ENCODE data around the gene KRT14. TPM values are rescaled to one million over a fixed set of nuclear protein-coding genes. Genes with fewer than 3 reads are reported as not detected.

The KRT14 gene
- total RNA-seq, 1 experiment from 2014 or later: not detected

GRCh38 chr17:41534899-41535546, 51.7 kb downstream of the KRT14 start:
- no peak for DNase-seq (ENCODE audit: extremely low read depth, low read depth)

DNA sequence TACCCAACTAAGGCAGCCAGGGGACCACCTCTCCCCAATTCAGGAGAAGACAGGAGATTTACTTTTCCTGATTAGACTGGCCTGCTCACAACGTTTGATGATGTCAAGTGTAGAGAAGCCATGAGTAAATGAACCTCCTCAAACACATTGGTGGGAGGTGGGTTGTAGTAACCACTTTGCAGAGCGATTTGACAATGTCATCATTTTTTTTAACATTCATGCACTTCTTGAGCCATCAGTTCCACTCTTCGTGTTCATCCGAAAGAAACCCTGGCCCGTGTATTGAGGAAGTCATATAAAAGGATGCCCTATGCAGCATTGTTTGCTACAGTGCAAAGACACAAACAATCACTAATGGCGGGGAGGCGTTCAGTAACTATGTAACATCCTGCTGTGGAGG, 53.1 kb downstream of the KRT14 start:
- no peak for DNase-seq (ENCODE audit: extremely low read depth, low read depth)

GRCh38 chr17:41532947-41533570, 53.6 kb downstream of the KRT14 start:
- no peak for DNase-seq (ENCODE audit: extremely low read depth, low read depth)

Other genes starting within 250 kb of the KRT14 start
- not detected in 2 replicates for gene KRT33A, start 236.1 kb downstream of the KRT14 start, total RNA-seq (2014; rRNA removed; shearing (Covaris generic))
- gene KRT33B, start 217.1 kb downstream of the KRT14 start, total RNA-seq (2014; rRNA removed; shearing (Covaris generic)): not detected in 2 replicates
- gene KRT34, start 204.6 kb downstream of the KRT14 start, total RNA-seq (2014; rRNA removed; shearing (Covaris generic)): 0.10 TPM in 1 of 2 replicates, not detected in the other
- gene KRT31, start 189.3 kb downstream of the KRT14 start, total RNA-seq (2014; rRNA removed; shearing (Covaris generic)): not detected in 2 replicates
- not detected in 2 replicates for gene KRT37, start 162.3 kb downstream of the KRT14 start, total RNA-seq (2014; rRNA removed; shearing (Covaris generic))
- not detected in 2 replicates for gene KRT38, start 145.9 kb downstream of the KRT14 start, total RNA-seq (2014; rRNA removed; shearing (Covaris generic))
- not detected in 2 replicates for gene KRT32, start 119.5 kb downstream of the KRT14 start, total RNA-seq (2014; rRNA removed; shearing (Covaris generic))
- not detected in 2 replicates for gene KRT35, start 105.7 kb downstream of the KRT14 start, total RNA-seq (2014; rRNA removed; shearing (Covaris generic))
- not detected in 2 replicates for gene KRT36, start 97.0 kb downstream of the KRT14 start, total RNA-seq (2014; rRNA removed; shearing (Covaris generic))
- not detected in 2 replicates for gene KRT13, start 81.3 kb downstream of the KRT14 start, total RNA-seq (2014; rRNA removed; shearing (Covaris generic))
- gene KRT15, start 68.0 kb downstream of the KRT14 start, total RNA-seq (2014; rRNA removed; shearing (Covaris generic)): 3.7 and 6.0 TPM in 2 replicates
- gene KRT19, start 58.6 kb downstream of the KRT14 start, total RNA-seq (2014; rRNA removed; shearing (Covaris generic)): 1,671 and 1,675 TPM in 2 replicates
- not detected in 2 replicates for gene KRT9, start 14.8 kb downstream of the KRT14 start, total RNA-seq (2014; rRNA removed; shearing (Covaris generic))
- not detected in 2 replicates for gene KRT16, start 25.9 kb upstream of the KRT14 start, total RNA-seq (2014; rRNA removed; shearing (Covaris generic))
- 0.42 TPM in 1 of 2 replicates, not detected in the other for gene KRT17, start 37.7 kb upstream of the KRT14 start, total RNA-seq (2014; rRNA removed; shearing (Covaris generic))
- 356 and 499 TPM in 2 replicates for gene EIF1, start 102.0 kb upstream of the KRT14 start, total RNA-seq (2014; rRNA removed; shearing (Covaris generic))
- not detected in 2 replicates for gene GAST, start 125.4 kb upstream of the KRT14 start, total RNA-seq (2014; rRNA removed; shearing (Covaris generic))
- 0.69 and 0.94 TPM in 2 replicates for gene HAP1, start 147.7 kb upstream of the KRT14 start, total RNA-seq (2014; rRNA removed; shearing (Covaris generic))
- 142 and 158 TPM in 2 replicates for gene JUP, start 199.8 kb upstream of the KRT14 start, total RNA-seq (2014; rRNA removed; shearing (Covaris generic))
- 42.9 and 47.7 TPM in 2 replicates for gene P3H4, start 225.1 kb upstream of the KRT14 start, total RNA-seq (2014; rRNA removed; shearing (Covaris generic))
- gene FKBP10, start 226.1 kb upstream of the KRT14 start, total RNA-seq (2014; rRNA removed; shearing (Covaris generic)): 264 and 267 TPM in 2 replicates
- gene NT5C3B, start 249.3 kb upstream of the KRT14 start, total RNA-seq (2014; rRNA removed; shearing (Covaris generic)): 103 and 119 TPM in 2 replicates